Stimulated activated CD4-positive, alpha-beta T cell treated with anti-CD3 and anti-CD28 coated beads, Interleukin-12 subunit alpha, Interleukin-12 subunit beta, amount 100 ng/mL, for 4 hours (primary cell): ENCODE results near the gene PRSS33.

Experiments
- DNase-seq: peaks from one replicate; pipeline ENCODE4 v3.0.0-alpha.2; 2020

Gene PRSS33, protein sequence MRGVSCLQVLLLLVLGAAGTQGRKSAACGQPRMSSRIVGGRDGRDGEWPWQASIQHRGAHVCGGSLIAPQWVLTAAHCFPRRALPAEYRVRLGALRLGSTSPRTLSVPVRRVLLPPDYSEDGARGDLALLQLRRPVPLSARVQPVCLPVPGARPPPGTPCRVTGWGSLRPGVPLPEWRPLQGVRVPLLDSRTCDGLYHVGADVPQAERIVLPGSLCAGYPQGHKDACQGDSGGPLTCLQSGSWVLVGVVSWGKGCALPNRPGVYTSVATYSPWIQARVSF

DNA sequence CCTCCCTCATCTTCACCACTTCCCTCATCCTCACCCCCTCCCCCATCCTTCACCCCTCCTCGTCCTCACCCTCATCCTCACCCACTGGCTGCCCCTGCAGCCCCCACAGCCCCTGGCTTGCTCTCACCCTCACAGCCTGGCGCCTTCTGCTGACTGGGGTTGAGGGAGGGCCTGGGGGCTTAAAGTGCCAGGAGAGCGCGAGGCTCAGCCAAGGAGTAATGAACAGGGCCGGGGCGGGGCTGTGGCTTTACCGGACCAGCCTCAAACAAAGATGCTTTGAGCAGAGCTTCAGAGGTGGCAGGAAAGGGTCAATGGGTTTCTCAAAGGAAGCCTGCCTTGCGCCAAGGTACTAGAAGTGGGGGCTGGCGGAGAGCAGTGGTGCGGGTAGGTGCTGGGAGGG is at the start of gene PRSS33:
PRSS33 (minus strand) TSS at position 155 of the 400 bp plus-strand sequence. CDS start 1,013 bp downstream, outside the sequence.
- no peak for DNase-seq

DNA sequence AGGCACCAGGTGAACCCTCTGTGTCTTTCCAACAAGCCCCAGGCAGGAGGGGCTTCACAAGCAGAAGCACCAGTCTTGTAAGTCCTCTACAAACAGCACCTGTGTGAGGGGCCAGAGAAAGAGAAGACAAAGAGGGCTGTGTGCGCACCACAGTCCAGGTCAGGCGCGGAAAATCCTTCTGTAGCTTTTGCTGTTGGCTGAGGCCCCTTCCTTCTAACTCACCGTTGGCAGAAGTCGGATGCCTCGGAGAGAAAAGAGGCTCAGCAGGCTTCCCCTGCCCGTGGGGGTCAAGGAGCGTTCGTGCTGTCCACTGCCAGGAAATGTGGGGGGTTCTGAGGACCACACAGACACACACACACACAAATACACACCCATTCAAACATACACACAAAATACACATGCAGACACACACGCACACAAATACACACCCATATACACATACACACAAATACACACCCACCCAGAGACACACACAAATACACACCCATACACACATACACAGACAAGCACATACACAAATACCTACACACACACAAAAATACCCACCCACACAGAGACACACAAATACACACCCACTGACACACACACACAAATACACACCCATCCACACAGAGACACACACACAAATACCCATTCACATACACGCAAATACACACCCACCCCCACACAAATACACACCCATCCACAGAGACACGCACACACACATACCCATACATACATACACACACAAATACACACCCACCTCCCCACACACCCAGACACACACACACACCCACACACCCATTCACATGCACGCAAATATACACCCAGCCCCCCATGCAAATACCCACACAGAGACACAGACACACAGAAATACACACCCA is 49.5 kb upstream of the PRSS33 start:
- no peak for DNase-seq

DNA sequence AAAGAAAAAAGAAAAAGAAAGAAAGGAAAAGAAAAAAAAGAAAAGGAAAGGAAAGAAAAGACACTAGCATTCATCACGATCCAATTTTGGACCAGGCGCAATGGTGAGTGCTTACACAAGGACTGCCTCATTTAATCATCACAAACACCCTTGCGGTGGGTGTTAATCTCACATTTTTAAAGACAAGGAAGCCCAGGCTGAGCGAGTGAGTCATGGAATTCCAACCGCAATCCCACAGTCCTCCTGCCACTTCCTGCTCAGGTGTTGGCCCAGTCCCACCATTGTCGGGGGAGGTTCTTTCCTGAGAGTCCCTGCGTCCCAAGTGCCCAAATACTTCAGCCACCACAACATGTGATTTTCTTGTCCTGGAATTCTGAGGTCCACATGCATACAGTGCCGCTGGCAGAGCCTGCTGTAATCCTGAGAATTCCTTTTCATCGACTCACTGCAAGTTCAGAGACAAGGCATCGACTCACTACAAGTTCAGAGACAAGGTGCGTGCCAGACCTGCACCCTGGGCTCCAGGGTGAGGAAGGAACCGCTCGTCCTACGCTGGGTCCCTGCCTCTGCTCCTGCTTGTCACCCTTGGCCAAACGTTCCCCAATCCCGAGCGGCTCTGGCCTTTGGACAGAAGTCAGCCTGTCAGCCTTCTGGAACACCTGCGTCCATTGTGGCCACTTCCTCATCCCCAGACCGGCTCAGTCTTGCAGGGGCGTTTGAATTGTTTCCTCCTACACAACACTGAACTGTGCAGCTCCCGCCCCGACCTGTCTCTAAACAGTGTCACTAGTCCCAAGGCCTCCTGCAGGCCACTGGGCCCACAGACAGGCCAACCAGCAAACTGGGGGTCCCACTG is 48.5 kb upstream of the PRSS33 start:
- DNase-seq, result no peak

DNA sequence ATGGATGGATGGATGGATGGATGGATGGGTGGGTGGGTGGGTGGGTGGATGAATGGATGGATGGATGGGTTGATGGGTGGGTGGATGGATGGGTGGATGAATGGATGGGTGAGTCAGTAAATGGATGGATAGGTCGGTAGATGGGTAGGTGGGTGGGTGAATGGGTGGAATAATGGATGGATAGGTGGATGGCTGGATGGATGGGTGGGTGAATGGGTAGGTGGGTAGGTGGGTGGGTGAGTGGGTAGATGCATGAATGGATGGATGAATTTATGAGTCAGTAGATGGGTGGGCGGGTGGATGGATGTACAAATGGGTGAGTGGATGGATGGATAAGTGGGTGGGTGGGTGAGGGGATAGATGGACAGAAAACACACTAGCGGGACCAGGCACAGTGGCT is 47.6 kb upstream of the PRSS33 start:
- no peak for DNase-seq

DNA sequence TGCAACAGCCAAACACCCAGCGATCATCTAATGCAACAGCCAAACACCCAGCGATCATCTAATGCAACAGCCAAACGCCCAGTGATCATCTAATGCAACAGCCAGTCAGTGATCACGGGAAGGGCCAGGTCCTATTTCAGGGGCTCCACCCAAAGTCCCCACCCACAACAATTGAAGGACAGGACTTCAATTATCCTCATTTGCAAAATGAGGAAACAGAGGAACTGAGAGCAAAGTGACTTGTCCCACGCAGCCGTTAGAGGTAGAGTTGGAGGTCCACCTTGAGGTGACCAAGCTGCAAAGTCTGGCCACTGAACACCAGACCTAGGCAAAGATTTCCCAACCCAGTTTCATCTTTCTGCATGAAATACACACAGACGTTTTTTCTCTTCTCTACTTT is 46.4 kb upstream of the PRSS33 start:
- DNase-seq, result no peak

DNA sequence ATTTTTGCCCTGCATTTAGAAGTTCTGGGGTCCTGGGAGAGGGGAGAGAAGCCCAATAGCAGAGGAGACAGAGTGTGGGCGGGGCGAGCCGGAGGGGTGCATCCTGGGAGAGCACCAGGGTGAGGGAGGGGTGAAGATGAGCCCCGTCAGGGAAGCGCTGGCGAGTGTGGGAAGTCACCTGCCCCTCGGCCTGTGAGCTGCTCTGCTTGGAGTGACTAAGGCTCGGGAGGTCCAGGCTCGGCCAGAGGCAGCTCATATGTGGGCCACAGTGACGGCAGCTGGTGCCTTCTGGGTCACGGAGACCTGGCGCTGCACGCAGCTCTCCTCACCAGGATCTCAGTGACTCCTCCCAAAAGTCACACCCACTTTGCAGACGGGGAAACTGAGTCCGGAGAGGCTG is 43.8 kb upstream of the PRSS33 start:
- no peak for DNase-seq

DNA sequence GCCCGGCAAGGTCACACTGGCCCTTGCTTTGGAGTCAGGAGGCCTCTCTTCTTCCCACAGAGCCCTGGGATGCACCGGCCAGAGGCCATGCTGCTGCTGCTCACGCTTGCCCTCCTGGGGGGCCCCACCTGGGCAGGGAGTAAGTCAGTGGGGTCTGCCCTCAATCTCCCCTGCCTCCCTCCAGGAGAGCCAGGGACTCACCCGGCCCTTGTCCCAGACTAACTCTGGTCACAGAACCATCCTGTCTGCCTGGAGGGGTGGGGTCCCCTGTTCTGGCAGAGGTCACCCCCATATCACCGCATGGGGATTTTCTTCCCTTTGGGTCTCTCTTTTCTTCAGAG is 43.0 kb upstream of the PRSS33 start:
- no peak for DNase-seq

DNA sequence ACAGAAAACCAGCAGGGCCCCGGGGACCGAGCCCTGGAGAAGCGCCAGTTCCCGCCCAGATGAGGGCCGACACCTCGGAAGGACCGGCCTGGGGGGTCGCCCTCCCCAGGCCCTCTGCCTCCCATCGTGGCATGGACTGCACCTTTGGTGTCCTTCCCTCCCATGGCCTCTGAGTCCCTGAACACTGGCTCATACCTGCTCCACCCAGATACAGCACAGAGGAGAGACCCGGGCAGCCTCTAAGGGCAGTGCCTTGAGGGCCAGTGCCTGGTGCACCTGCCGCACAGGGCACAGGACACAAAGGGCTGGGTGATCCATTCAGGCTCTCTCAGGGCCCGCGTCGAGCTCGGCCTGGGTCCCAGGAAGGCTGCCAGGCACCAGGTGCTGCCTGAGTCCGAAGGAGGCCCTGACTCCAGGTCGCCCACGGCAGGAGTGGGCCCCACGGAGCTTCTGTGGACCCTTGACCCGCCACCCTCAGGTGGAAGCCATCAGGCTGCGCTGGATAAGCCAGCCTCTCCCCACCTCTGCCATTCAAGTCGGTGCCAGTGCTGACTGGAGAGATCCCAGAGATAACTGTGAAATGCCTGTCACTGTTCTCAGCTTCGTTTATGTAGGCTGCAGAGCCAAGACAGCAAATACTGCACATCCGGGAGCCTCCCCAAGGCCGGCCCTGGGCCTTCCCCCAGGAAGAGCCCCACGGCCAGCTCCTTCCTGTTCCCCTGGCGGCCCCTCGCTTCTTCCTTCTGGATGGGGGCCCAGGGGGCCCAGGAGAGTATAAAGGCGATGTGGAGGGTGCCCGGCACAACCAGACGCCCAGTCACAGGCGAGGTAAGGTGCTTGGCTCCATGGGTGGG is 42.4 kb upstream of the PRSS33 start, which contains the start of gene ZG16B:
ZG16B (plus strand) TSS at position 803 of the 854 bp plus-strand sequence. CDS start 139 bp downstream, outside the sequence.
- DNase-seq, result no peak

DNA sequence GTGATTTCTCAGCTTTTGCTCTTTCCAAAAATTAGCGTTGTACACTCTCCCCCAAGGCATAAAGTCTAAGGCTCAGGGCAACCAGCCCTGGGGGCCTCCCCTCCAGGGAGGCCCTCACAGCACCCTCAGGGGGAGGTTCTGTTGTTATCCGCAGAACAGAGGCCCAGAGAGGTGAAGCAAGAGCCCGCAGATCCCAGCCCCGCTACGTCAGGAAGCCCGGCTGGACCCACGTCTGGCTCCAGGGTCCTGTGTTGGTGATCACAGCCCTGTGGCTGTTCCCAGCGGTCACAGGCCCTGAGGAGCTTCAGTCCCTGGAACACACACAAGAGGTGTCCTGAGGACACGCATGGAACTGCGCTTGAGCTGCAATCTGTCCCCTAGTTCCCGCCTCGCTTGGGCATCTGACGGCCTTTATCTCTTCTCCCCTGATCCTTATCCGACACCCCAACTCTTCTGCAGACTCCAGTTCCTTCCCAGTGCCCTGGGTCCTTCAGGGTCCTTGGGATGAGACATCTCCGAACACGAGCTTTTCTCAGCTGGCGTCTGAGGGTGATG is 41.6 kb upstream of the PRSS33 start:
- no peak for DNase-seq

DNA sequence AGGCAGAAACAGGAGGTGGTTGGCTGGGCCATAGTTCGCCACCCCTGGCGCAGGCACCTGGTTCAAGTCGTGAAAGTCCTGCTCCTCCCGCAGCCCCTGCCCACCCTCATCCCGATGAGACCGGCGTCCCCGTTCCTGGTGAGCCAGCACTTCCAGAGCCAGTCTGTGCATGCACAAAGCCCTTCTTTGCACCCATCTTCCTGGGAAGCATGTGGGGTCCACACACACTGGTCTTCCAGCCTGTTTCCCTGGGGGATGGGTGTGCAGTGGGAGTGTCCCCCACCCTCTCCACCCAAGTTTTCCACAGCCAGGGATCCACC is 41.1 kb upstream of the PRSS33 start:
- no peak for DNase-seq

DNA sequence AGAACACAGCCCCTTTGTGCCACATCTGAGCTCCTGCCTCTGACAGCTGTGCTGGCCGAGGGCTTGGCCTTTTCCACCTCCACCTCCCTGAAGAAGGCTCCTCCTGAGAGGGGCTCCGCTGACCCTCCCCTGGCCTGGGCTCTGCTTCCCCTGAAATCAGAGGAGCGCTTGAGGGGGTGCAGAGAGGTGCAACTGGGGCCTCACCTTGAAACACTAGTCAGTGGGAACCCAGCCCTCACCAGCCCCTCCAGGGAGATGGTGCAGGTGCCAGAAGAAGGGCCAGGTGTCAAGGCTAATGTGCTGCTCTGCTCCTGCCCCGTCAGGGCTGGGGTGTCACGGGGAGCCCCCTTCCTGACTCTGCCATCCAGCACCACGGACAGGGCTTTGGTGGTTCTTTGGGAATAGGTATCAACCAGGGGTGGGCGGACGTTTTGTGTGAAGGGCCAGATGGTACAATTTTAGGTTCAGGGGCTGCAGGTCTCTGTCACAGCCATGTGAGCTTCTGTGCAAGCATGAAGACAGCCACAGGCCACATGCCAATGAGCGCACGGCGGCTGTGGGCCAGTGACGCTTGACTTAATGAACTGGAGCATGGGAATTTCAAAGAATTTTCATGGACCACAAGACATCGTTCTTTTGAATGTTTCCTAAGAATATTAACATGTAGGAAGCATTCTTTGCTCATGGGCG is 40.6 kb upstream of the PRSS33 start:
- no peak for DNase-seq

DNA sequence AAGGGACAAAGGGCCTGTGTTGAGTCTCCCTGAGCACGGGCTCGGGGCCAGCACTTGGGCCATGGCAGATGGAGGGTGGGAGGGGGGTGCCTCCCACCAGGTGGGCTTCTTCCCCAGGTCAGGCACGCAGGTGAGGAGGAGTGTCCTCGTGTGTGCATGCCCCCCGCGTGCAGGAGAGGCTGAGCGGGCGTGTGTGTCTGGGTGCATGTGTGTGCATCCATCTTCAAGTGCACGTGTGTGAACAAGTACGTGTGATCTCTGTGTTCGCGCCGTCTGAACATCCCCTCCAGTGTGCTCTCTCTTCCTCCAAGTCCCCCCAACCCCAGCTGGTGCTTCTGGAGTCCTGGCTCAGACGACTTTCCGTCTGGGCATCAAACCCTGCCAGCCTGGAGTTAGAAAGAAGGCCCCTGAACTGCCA is 40.0 kb upstream of the PRSS33 start:
- no peak for DNase-seq

DNA sequence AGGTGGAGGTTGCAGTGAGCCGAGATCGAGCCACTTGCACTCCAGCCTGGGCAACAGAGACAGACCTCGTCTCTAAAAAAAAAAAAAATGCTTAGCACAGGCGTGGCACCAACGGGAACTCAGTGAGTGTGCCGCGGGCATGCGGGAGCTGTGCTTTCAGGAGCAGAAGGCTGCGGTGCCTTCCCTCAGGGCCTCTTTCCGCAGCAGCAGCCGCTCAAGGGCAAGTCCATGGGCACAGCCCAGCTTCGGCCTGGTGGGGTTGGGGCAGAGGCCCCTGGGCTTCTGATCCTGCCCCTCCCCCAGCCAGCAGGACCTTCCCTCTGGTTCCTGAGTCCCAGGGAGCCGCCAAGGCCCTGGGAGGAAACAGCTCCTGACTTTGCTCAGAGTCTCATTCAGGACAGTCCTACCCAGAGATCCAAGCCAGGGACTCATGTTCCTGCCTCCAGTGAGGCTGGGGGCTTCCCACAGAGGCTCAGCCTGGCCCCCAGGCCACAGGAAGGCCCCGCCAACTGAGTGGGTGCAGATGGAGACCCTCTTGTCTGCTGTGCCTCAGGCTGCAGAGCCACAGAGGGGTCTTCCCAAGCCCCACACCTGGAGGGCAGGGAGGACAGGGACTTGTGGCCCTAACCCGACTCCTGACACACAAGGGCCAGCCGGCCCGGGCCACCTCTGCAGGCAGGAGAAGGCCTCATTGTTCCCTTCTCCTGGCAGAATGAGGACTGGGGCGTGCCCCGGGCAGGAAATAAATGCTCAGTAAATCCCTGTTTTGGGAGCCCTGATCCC is 39.4 kb upstream of the PRSS33 start:
- DNase-seq, result no peak

DNA sequence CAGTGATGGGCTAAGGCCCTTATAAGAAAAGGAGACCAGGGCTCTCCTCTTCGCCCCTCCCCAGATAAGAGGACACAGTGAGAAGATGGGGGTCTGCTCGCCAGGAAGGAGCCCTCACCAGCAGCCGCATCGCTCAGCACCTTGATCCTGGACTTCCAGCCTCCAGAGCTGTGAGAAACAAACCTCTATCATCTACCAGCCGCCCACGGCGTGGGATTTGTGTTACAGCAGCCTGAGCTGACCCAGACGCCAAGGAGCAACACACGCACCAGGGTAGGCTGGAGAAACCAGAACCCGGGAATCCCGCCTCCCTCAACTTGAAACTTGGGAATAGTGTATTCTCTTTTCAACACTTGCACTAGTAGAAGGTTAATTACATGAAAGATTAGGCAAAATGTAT is 38.5 kb upstream of the PRSS33 start:
- DNase-seq, result no peak

DNA sequence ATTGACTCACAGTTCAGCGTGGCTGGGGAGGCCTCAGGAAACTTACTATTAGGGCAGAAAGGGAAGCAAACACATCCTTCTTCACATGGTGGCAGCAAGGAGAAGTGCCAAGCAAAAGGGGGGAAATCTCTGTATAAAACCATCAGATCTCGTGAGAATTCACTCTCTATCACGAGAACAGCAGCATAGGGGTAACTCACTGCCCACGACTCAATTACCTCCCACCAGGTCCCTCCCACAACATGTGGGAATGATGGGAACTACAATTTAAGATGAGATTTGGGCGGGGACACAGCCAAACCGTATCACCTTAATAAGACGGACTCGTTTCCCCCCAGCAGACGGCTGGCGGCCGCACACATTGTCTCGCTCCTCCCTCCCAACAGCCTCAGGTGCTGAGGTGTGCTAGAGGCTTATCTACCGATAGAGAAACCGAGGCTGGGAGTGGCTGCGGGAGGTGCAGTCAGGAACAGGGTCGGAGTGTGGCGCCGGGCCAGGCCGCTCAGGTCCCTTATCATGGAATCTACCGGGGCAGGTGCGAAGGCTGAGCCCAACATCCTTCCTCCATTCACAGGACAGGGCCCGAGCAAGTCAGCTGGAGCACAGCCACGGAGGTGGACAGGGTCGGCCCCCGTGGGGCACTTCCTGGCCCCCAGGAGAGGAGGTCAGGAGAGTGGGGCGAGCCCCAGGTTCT is 37.8 kb upstream of the PRSS33 start:
- DNase-seq, result no peak

DNA sequence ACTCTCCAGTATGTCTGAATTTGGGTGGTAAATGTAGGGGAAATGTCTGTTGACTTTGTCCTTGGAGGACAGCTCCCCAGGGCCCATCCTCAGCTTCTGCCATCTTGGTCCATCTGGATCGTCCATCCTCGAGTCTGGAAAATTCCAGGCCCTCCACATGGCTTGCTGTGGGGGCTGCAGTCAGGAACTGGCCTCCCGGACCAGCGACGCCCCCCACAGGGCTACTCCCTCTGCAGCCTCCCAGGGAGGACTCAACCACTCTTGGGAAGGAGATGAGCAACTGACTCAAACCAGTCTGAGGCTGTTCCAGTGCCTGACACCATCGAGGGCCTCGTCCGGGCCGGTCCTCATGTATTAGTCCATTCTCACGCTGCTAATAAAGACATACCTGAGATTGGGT is 37.3 kb upstream of the PRSS33 start:
- no peak for DNase-seq

DNA sequence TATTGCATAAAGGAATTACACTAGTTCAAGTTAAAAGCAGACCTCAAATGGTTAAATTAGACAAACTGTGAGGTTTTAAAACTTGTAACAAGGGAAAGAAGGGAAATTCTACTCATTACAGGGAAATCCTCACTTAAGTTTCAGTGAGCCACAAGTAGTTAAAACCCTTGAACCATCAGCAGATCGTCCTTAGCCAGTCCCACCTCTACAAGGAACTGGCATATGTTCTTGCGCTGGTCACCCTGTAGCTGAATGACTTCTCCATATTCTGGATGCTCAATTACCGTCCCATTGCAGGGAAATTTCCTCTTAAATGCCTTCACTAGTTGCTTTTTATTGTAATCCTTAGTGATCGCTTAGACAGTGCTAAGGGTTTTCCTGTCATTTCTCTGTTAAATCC is 35.1 kb upstream of the PRSS33 start:
- DNase-seq, result no peak

DNA sequence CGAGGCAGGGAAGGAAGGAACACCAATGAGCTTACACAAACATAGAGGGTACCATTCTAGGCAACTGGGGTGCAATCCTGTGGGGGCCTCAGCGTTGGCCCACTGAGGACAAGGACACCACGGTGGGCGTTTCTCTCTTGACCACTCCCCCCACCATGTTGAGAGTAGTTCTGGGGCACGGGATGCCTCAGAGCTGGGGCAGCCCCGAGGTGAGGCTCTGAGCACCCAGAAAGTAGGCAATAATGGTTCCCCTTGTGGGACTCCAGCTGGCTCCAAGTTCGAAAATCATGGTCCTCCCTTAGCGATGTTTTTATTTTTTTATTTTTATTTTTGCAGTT is 34.8 kb upstream of the PRSS33 start:
- no peak for DNase-seq

DNA sequence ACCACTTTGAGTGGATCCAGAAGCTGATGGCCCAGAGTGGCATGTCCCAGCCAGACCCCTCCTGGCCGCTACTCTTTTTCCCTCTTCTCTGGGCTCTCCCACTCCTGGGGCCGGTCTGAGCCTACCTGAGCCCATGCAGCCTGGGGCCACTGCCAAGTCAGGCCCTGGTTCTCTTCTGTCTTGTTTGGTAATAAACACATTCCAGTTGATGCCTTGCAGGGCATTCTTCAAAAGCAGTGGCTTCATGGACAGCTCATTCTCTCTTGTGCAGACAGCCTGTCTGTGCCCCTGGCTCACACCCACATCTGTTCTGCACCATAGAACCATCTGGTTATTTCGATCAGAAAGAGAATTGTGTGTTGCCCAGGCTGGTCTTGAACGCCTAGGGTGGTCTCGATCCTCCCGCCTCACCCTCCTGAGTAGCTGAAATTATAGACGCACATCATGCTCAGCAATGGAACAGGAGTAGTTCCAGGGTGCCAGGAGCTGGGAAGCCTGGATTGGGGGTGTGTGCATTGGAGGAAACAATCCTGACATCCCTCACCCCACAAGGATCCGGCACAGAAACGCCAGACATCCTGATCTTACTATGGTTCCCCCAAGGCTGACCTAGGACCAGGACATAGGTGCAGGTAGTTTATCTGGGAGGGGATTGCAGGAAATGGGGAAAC is 34.3 kb upstream of the PRSS33 start:
- no peak for DNase-seq
